Glutamatergic neuron (in vitro differentiated cells): Measurements from ENCODE around the gene TMEM260. TPM values are rescaled to one million over a fixed set of nuclear protein-coding genes. Genes with fewer than 3 reads are reported as not detected.
"Not testable (repeated sequence)": the region's sequence is repeated elsewhere in the genome, so short reads cannot be mapped to it uniquely, and the experiment has no call there.

Source experiments
- DNase-seq: peaks from one replicate; pipeline ENCODE4 v3.0.0; 2022
- H3K27ac Mint-ChIP-seq: one replicate; pipeline ENCODE4 v1.8.0; 2020; ENCODE audit warnings: mild to moderate bottlenecking, mixed read lengths, inconsistent platforms; ENCODE audit not compliant: unreplicated experiment
- H3K27me3 Mint-ChIP-seq: one replicate; pipeline ENCODE4 v1.8.0; 2020; ENCODE audit warnings: mild to moderate bottlenecking, moderate library complexity, mixed read lengths, inconsistent platforms; ENCODE audit not compliant: unreplicated experiment
- H3K36me3 Mint-ChIP-seq: one replicate; pipeline ENCODE4 v1.8.0; 2020; ENCODE audit warnings: mild to moderate bottlenecking, mixed read lengths, inconsistent platforms; ENCODE audit not compliant: unreplicated experiment
- H3K4me1 Mint-ChIP-seq: one replicate; pipeline ENCODE4 v1.8.0; 2020; ENCODE audit warnings: mild to moderate bottlenecking, low read depth, mixed read lengths, inconsistent platforms; ENCODE audit not compliant: unreplicated experiment
- H3K4me3 Mint-ChIP-seq: one replicate; pipeline ENCODE4 v1.8.0; 2020; ENCODE audit warnings: mild to moderate bottlenecking, mixed read lengths, inconsistent platforms; ENCODE audit not compliant: unreplicated experiment
- H3K9me3 Mint-ChIP-seq: one replicate; pipeline ENCODE4 v1.8.0; 2020; ENCODE audit warnings: mild to moderate bottlenecking, moderate library complexity, mixed read lengths, inconsistent platforms; ENCODE audit not compliant: unreplicated experiment
- CTCF ChIP-seq: fragments of 200-600 bp; sonication (generic); IDR thresholded peaks from one replicate; pipeline ENCODE4 v1.5.0; 2021; ENCODE audit not compliant: partially characterized antibody, unreplicated experiment
- total RNA-seq: library from RNA; stranded (reverse); fragmentation: NEBNext Ultra II Directional; extraction: Animal tissue kit (Norgen Biotek cat#: 25700); gene quantifications from one replicate; pipeline ENCODE4 v1.2.1, GENCODE V29; 2021; ENCODE audit not compliant: unreplicated experiment

Gene TMEM260
- total RNA-seq, 1 donor from 2014 or later = 35.4 TPM

- Mint-ChIP-seq H3K27me3 (no peaks in the 10 kb centered on the region), H3K4me3 (no peak overlapping the region), H3K36me3 (no peaks in the 10 kb centered on the region), H3K4me1 (peaks cover 11% of the 10 kb centered on the region), H3K27ac (no peak overlapping the region), H3K9me3 (no peaks in the 10 kb centered on the region)
- DNase-seq = peak; percentile 37
- TF ChIP-seq CTCF = no peak
Measured at GRCh38 chr14:56686416-56686815, 106.8 kb downstream of the TMEM260 start.

GRCh38 chr14:56687123-56687522 lies 107.5 kb downstream of the TMEM260 start:
- Mint-ChIP-seq H3K4me1 (peaks cover 13% of the 10 kb centered on the region), H3K27me3 (no peaks in the 10 kb centered on the region), H3K4me3 (no peak overlapping the region), H3K27ac (no peak overlapping the region), H3K9me3 (no peaks in the 10 kb centered on the region), H3K36me3 (no peaks in the 10 kb centered on the region)
- TF ChIP-seq CTCF = no peak
- DNase-seq = no peak

- Mint-ChIP-seq H3K36me3 (no peaks in the 10 kb centered on the region), H3K9me3 (no peaks in the 10 kb centered on the region), H3K4me1 (peaks cover 13% of the 10 kb centered on the region), H3K27me3 (no peaks in the 10 kb centered on the region), H3K4me3 (no peak overlapping the region), H3K27ac (no peak overlapping the region)
- TF ChIP-seq CTCF = no peak
- DNase-seq = no peak
Measured at GRCh38 chr14:56694609-56695008, 115.0 kb downstream of the TMEM260 start.

- H3K27ac Mint-ChIP-seq, H3K4me3 Mint-ChIP-seq, DNase-seq, H3K36me3 Mint-ChIP-seq, H3K27me3 Mint-ChIP-seq, H3K9me3 Mint-ChIP-seq: not testable (repeated sequence)
- H3K4me1 Mint-ChIP-seq = peaks cover 18% of the 10 kb centered on the region
Measured at GRCh38 chr14:56695216-56695615, 115.6 kb downstream of the TMEM260 start.

Other genes starting within 250 kb of the TMEM260 start
- 18.8 TPM for gene OTX2, start 230.7 kb downstream of the TMEM260 start, total RNA-seq